ENCODE data around the gene SLC27A3. TPM values are rescaled to one million over a fixed set of nuclear protein-coding genes. Genes with fewer than 3 reads are reported as not detected.
A peak's percentile ranks its signal among the peaks of the same experiment; 100 is the strongest.

The SLC27A3 gene
- total and polyA plus RNA-seq, 10 of the 15 experiments (the other 5 are each of a cell fraction or from before 2014, with no cell fraction given), result 2.6 to 18.1 (median 8.3) TPM

DNA sequence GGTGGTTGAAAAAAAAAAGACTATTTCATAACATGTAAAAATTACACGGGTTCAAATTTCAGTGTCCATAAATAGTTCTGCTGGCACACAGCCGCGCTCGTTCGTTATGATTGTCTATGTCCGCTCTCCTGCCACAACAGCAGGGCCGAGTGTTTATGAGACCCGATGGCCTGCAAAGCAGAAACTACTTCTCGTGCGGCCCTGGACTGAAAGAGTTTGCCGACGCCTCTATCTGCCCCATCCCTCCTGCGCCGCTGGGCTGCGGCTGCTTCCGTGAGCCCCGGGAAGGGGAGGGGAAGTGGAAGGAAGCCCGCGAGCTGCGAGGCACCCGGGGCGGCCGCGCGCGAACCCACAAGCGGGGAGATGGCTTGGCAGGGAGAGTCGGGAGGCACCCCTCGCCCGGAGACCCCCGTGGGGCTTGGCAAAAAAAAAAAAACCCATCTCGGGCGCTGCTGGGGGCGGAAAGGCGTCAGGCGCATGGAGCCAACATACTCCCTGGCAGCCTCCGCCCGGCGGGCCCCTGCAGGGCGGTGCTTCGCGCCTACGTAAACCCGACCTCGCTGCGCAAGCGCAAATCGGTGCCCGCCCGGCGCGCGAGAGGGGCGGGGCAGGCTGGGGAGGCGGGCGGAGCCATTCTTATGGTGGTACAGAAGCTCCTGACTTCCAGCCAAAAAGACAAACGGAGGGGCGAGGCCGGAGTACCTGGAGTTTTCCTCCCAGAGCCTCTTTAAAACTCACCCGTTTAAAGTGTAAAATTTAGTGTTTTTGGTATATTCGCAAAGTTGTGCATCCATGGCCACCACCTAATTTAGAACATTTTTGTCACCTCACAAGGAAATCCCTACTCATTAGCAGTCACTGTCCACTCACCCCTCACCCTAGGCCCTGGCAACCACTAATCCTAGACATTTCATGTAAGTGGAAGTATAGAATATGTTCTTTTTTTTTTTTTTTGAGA, 8.3 kb downstream of the SLC27A3 start (continued):
- TF ChIP-seq, protein P1, sequence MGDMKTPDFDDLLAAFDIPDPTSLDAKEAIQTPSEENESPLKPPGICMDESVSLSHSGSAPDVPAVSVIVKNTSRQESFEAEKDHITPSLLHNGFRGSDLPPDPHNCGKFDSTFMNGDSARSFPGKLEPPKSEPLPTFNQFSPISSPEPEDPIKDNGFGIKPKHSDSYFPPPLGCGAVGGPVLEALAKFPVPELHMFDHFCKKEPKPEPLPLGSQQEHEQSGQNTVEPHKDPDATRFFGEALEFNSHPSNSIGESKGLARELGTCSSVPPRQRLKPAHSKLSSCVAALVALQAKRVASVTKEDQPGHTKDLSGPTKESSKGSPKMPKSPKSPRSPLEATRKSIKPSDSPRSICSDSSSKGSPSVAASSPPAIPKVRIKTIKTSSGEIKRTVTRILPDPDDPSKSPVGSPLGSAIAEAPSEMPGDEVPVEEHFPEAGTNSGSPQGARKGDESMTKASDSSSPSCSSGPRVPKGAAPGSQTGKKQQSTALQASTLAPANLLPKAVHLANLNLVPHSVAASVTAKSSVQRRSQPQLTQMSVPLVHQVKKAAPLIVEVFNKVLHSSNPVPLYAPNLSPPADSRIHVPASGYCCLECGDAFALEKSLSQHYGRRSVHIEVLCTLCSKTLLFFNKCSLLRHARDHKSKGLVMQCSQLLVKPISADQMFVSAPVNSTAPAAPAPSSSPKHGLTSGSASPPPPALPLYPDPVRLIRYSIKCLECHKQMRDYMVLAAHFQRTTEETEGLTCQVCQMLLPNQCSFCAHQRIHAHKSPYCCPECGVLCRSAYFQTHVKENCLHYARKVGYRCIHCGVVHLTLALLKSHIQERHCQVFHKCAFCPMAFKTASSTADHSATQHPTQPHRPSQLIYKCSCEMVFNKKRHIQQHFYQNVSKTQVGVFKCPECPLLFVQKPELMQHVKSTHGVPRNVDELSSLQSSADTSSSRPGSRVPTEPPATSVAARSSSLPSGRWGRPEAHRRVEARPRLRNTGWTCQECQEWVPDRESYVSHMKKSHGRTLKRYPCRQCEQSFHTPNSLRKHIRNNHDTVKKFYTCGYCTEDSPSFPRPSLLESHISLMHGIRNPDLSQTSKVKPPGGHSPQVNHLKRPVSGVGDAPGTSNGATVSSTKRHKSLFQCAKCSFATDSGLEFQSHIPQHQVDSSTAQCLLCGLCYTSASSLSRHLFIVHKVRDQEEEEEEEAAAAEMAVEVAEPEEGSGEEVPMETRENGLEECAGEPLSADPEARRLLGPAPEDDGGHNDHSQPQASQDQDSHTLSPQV (IDR thresholded peaks at IDR 0.05), result no peak
- TF ChIP-seq ZBED1 (IDR thresholded peaks at IDR 0.05; ENCODE audit: borderline replicate concordance) (no peak; the same call in 1 of the 2 replicates), TARDBP (IDR thresholded peaks at IDR 0.05; ENCODE audit: borderline replicate concordance) (no peak), LARP7 (IDR thresholded peaks at IDR 0.05) (no peak), ZNF24 (IDR thresholded peaks at IDR 0.05) (0 out of 2 replicates have a peak, but pooled peaks have one; percentile 4), MYC (IDR thresholded peaks at IDR 0.05; ENCODE audit: insufficient read depth, insufficient read length, insufficient replicate concordance, low read length, severe bottlenecking) (no peak), FOXK2 (IDR thresholded peaks at IDR 0.05) (no peak), PAX5 (IDR thresholded peaks at IDR 0.05; ENCODE audit: borderline replicate concordance, low read depth, low read length) (no peak), YY1 (IDR thresholded peaks at IDR 0.05; ENCODE audit: low read depth, low read length) (peak; percentile 75; the same call in 1 of the 2 replicates), CHD2 (IDR thresholded peaks at IDR 0.05; ENCODE audit: borderline replicate concordance, low read depth, low read length) (peak; percentile 20; the same call in 1 of the 2 replicates), NR2F1 (conservative IDR thresholded peaks at IDR 0.05) (no peak; the same call in 1 of the 2 replicates), EP300 (IDR thresholded peaks at IDR 0.05; ENCODE audit: borderline replicate concordance in 1 of 2, control insufficient read depth in 1 of 2, low read depth in 2 of 2, low read length in 2 of 2) (peak in 1 of 2 experiments; percentile 14; a peak in 1 of 4 replicates), ZNF217 (IDR thresholded peaks at IDR 0.05) (no peak), KAT2A (conservative IDR thresholded peaks at IDR 0.05; ENCODE audit: control insufficient read depth, low read depth, low read length) (no peak), CBFB (IDR thresholded peaks at IDR 0.05; ENCODE audit: low read depth) (0 out of 2 replicates have a peak, but pooled peaks have one; percentile 21)
- TF ChIP-seq, protein P2, sequence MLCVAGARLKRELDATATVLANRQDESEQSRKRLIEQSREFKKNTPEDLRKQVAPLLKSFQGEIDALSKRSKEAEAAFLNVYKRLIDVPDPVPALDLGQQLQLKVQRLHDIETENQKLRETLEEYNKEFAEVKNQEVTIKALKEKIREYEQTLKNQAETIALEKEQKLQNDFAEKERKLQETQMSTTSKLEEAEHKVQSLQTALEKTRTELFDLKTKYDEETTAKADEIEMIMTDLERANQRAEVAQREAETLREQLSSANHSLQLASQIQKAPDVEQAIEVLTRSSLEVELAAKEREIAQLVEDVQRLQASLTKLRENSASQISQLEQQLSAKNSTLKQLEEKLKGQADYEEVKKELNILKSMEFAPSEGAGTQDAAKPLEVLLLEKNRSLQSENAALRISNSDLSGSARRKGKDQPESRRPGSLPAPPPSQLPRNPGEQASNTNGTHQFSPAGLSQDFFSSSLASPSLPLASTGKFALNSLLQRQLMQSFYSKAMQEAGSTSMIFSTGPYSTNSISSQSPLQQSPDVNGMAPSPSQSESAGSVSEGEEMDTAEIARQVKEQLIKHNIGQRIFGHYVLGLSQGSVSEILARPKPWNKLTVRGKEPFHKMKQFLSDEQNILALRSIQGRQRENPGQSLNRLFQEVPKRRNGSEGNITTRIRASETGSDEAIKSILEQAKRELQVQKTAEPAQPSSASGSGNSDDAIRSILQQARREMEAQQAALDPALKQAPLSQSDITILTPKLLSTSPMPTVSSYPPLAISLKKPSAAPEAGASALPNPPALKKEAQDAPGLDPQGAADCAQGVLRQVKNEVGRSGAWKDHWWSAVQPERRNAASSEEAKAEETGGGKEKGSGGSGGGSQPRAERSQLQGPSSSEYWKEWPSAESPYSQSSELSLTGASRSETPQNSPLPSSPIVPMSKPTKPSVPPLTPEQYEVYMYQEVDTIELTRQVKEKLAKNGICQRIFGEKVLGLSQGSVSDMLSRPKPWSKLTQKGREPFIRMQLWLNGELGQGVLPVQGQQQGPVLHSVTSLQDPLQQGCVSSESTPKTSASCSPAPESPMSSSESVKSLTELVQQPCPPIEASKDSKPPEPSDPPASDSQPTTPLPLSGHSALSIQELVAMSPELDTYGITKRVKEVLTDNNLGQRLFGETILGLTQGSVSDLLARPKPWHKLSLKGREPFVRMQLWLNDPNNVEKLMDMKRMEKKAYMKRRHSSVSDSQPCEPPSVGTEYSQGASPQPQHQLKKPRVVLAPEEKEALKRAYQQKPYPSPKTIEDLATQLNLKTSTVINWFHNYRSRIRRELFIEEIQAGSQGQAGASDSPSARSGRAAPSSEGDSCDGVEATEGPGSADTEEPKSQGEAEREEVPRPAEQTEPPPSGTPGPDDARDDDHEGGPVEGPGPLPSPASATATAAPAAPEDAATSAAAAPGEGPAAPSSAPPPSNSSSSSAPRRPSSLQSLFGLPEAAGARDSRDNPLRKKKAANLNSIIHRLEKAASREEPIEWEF (IDR thresholded peaks at IDR 0.05; ENCODE audit: insufficient replicate concordance, low read depth, low read length), result no peak
- TF ChIP-seq, protein P3, sequence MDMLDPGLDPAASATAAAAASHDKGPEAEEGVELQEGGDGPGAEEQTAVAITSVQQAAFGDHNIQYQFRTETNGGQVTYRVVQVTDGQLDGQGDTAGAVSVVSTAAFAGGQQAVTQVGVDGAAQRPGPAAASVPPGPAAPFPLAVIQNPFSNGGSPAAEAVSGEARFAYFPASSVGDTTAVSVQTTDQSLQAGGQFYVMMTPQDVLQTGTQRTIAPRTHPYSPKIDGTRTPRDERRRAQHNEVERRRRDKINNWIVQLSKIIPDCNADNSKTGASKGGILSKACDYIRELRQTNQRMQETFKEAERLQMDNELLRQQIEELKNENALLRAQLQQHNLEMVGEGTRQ (IDR thresholded peaks at IDR 0.05; ENCODE audit: borderline replicate concordance, low read depth, low read length), result no peak

Measured in GM12878 (cell line).